KMS-11 (cell line): ENCODE data around the gene DPP4.

Experiments used
- H2AFZ ChIP-seq: fragments of 200-600 bp; sonication (generic); 2 replicates; pipeline ENCODE4 v1.6.1; 2016; ENCODE audit warnings: antibody characterized with exemption, mixed run types, low read depth
- H3K27ac ChIP-seq: fragments of 200-600 bp; sonication (generic); 2 replicates; pipeline ENCODE4 v1.6.1; 2016; ENCODE audit warnings: mild to moderate bottlenecking, mixed run types
- H3K27me3 ChIP-seq: fragments of 200-600 bp; sonication (generic); 2 replicates; pipeline ENCODE4 v1.6.1; 2017; ENCODE audit warnings: mild to moderate bottlenecking, low read depth, mixed run types, moderate library complexity; ENCODE audit not compliant: insufficient read depth
- H3K36me3 ChIP-seq: fragments of 200-600 bp; sonication (generic); 2 replicates; pipeline ENCODE4 v1.6.1; 2017; ENCODE audit warnings: mild to moderate bottlenecking, mixed run types; ENCODE audit not compliant: insufficient read depth
- H3K4me1 ChIP-seq: fragments of 200-600 bp; sonication (generic); 2 replicates; pipeline ENCODE4 v1.6.1; 2016; ENCODE audit warnings: mild to moderate bottlenecking, low read depth, mixed run types; ENCODE audit not compliant: poor library complexity, severe bottlenecking
- H3K4me2 ChIP-seq: fragments of 200-600 bp; sonication (generic); 2 replicates; pipeline ENCODE4 v1.7.0; 2016; ENCODE audit warnings: mild to moderate bottlenecking, mixed run types
- H3K4me3 ChIP-seq: fragments of 200-600 bp; sonication (generic); IDR thresholded peaks from 2 replicates; pipeline ENCODE4 v1.6.1; 2017; ENCODE audit warnings: low read depth, low read length, mixed read lengths; ENCODE audit not compliant: insufficient read depth
- H3K79me2 ChIP-seq: fragments of 200-600 bp; sonication (generic); 2 replicates; pipeline ENCODE4 v1.6.1; 2016; ENCODE audit warnings: low read depth, mixed run types; ENCODE audit not compliant: insufficient read depth
- H3K9ac ChIP-seq: fragments of 200-600 bp; sonication (generic); 2 replicates; pipeline ENCODE4 v1.6.1; 2016; ENCODE audit warnings: mild to moderate bottlenecking, mixed run types
- H4K20me1 ChIP-seq: fragments of 200-600 bp; sonication (generic); 2 replicates; pipeline ENCODE4 v1.6.1; 2016; ENCODE audit warnings: mild to moderate bottlenecking, mixed run types; ENCODE audit not compliant: insufficient read depth
- TF ChIP-seq, protein P1 (sequence below): fragments of 200-600 bp; sonication (generic); conservative IDR thresholded peaks from 2 replicates; pipeline ENCODE4 v1.6.1; 2017; ENCODE audit warnings: low read depth, mild to moderate bottlenecking, antibody characterized with exemption, low read length, moderate library complexity, mixed read lengths

Gene DPP4

DNA sequence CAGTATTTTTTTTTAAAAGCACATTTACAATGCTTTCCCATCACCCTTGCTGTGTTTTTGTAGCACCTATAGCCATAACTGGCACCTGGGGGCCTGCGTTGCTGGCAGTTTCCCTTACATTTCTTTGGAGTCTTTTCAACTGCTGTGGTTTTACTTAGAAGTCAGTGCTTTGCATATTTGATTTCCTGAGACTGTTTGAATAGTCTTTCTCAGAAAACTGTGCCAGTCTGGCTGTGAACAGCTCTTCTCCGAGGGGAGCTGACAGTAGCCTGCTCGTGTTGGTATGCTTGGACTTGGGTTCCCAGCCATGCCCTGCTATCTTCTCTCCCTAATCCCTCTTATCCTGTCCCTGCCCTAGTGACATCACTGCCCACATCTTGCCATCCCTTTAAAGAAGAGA lies 81.5 kb downstream of the DPP4 start:
- H3K79me2 ChIP-seq: no peaks in the 10 kb centered on the region
- no peak overlapping the region; the same call in 1 of the 2 replicates for H3K4me2 ChIP-seq
- no peaks in the 10 kb centered on the region for H3K27me3 ChIP-seq
- H3K36me3 ChIP-seq: no peaks in the 10 kb centered on the region
- no peak overlapping the region for H3K4me3 ChIP-seq
- no peaks in the 10 kb centered on the region for H4K20me1 ChIP-seq
- peak overlapping the region; percentile 1; the same call in 1 of the 2 replicates for H2AFZ ChIP-seq
- no peak overlapping the region for H3K9ac ChIP-seq
- H3K4me1 ChIP-seq: no peaks in the 10 kb centered on the region
- H3K27ac ChIP-seq: no peak overlapping the region
- TF ChIP-seq, protein P1, sequence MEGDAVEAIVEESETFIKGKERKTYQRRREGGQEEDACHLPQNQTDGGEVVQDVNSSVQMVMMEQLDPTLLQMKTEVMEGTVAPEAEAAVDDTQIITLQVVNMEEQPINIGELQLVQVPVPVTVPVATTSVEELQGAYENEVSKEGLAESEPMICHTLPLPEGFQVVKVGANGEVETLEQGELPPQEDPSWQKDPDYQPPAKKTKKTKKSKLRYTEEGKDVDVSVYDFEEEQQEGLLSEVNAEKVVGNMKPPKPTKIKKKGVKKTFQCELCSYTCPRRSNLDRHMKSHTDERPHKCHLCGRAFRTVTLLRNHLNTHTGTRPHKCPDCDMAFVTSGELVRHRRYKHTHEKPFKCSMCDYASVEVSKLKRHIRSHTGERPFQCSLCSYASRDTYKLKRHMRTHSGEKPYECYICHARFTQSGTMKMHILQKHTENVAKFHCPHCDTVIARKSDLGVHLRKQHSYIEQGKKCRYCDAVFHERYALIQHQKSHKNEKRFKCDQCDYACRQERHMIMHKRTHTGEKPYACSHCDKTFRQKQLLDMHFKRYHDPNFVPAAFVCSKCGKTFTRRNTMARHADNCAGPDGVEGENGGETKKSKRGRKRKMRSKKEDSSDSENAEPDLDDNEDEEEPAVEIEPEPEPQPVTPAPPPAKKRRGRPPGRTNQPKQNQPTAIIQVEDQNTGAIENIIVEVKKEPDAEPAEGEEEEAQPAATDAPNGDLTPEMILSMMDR: no peak

DNA sequence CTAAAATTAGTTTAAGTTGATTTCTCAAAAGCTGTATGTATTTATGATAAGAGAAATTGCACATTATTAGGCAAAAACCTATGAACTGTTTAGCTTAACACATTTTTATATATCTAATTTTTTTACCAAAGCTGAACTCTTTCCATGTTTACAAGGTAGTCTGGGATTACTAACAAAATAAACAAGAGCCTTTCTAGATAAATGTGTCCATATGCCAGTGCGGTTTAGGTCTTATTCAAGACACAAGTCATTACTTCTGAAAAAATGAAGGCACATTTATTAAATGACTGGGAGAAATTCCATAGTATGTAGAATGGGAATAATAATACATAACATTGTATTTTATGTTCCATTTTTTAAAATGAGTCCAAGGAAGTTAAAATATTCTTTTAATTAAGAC lies 82.0 kb downstream of the DPP4 start:
- Histone ChIP-seq H4K20me1 (no peaks in the 10 kb centered on the region), H3K27me3 (no peaks in the 10 kb centered on the region), H3K4me1 (no peaks in the 10 kb centered on the region), H2AFZ (no peak overlapping the region), H3K27ac (no peak overlapping the region), H3K9ac (no peak overlapping the region), H3K36me3 (no peaks in the 10 kb centered on the region), H3K79me2 (no peaks in the 10 kb centered on the region), H3K4me2 (no peak overlapping the region; the same call in 1 of the 2 replicates), H3K4me3 (no peak overlapping the region)
- TF ChIP-seq, protein P1: no peak

DNA sequence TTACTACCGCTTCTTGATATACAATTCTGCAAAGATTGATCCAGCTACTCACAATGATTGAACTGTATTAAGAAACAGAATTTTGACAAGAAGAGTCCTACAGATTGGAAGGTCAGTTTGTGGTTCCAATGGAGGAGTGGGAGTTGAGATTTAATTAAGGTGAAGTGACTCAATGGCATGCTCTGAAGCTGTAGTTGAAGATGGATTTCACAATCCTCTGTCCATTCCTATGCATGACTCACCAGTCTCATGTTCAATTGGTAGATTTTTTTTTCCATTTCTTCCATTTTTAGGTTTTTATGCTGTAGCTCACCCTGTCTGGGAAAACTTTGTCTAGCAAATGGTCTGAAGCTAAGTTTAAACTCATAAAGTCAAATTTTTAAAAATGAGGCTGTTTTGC lies 83.3 kb downstream of the DPP4 start:
- Histone ChIP-seq H3K36me3 (no peaks in the 10 kb centered on the region), H3K4me1 (no peaks in the 10 kb centered on the region), H3K27ac (no peak overlapping the region), H3K79me2 (no peaks in the 10 kb centered on the region), H3K9ac (no peak overlapping the region), H3K27me3 (no peaks in the 10 kb centered on the region), H3K4me3 (no peak overlapping the region), H4K20me1 (no peaks in the 10 kb centered on the region), H2AFZ (no peak overlapping the region), H3K4me2 (no peak overlapping the region)
- TF ChIP-seq, protein P1: no peak

DNA sequence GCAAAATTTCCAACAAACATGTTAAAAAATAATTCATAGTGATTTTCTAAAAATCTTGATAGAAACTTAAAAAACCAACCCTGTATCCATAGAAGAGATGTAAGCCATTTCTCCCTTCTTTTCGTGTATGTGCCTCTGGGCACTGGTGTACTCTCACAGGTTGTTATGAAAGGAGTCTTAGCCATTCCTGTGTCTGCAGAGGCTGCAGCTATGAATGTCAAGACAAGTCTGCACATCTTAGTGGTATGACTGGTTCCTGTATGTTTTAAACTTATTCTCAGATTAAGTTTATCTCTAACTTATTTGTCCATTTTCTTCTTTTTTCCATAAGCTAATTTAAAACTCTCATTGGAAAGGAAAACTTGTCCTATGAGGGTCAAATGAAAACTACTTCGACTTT lies 84.0 kb downstream of the DPP4 start:
- TF ChIP-seq, protein P1: no peak
- H3K4me3 ChIP-seq: no peak overlapping the region
- no peak overlapping the region for H2AFZ ChIP-seq
- no peaks in the 10 kb centered on the region for H3K4me1 ChIP-seq
- no peak overlapping the region for H3K4me2 ChIP-seq
- no peaks in the 10 kb centered on the region for H3K36me3 ChIP-seq
- H3K27me3 ChIP-seq: no peaks in the 10 kb centered on the region
- no peak overlapping the region for H3K9ac ChIP-seq
- H3K27ac ChIP-seq: no peak overlapping the region
- H3K79me2 ChIP-seq: no peaks in the 10 kb centered on the region
- H4K20me1 ChIP-seq: no peaks in the 10 kb centered on the region
